Measurements from ENCODE around the gene STIM2. TPM values are rescaled to one million over a fixed set of nuclear protein-coding genes. Genes with fewer than 3 reads are reported as not detected.

STIM2 gene
- total RNA-seq, 4 donors from 2014 or later: 9.6 to 12.2 (median 10.1) TPM

DNA sequence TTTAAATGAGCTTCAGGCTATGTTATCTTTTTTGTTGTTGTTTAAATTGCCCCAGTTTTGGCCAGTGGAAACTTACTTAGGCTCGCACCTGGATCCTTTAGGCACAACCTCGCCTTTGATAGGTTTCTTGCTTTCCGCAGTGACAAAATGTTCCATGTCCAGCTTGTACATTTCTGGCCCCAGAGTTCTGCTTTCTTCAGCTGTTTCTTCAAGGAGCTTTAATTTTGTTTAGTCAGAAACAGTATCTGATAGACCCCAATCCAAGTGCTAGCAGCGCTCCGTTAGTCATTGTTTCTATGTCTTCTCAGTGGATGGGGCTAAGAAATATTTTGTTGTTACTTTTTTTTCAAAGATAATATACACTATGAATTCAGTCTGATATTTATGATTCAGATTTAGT lies 82.8 kb downstream of the STIM2 start:
- Histone ChIP-seq H3K36me3 (no peaks in the 10 kb centered on the region), H3K4me1 (no peaks in the 10 kb centered on the region), H3K4me3 (no peak overlapping the region), H3K27ac (replicated peaks in 1 of 4) (no peak overlapping the region), H3K27me3 (no peaks in the 10 kb centered on the region), H3K9me3 (no peaks in the 10 kb centered on the region)
- no peak for TF ChIP-seq EP300 (IDR thresholded peaks at IDR 0.05)
- TF ChIP-seq, protein P1, sequence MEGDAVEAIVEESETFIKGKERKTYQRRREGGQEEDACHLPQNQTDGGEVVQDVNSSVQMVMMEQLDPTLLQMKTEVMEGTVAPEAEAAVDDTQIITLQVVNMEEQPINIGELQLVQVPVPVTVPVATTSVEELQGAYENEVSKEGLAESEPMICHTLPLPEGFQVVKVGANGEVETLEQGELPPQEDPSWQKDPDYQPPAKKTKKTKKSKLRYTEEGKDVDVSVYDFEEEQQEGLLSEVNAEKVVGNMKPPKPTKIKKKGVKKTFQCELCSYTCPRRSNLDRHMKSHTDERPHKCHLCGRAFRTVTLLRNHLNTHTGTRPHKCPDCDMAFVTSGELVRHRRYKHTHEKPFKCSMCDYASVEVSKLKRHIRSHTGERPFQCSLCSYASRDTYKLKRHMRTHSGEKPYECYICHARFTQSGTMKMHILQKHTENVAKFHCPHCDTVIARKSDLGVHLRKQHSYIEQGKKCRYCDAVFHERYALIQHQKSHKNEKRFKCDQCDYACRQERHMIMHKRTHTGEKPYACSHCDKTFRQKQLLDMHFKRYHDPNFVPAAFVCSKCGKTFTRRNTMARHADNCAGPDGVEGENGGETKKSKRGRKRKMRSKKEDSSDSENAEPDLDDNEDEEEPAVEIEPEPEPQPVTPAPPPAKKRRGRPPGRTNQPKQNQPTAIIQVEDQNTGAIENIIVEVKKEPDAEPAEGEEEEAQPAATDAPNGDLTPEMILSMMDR (IDR thresholded peaks at IDR 0.05): no peak
- TF ChIP-seq POLR2A (IDR thresholded peaks at IDR 0.05; ENCODE audit: low read depth): no peak
- TF ChIP-seq POLR2AphosphoS5 (IDR thresholded peaks at IDR 0.05): no peak
- intact Hi-C loops (cut with DNase I): no loop called here
- DNase-seq (ENCODE audit: extremely low spot score): no peak
- 76% methylated on average over 5 of the region's 5 CpGs for WGBS

- Histone ChIP-seq H3K4me3 (no peak overlapping the region), H3K27ac (replicated peaks in 1 of 4) (no peak overlapping the region), H3K27me3 (no peaks in the 10 kb centered on the region), H3K4me1 (no peaks in the 10 kb centered on the region), H3K36me3 (no peaks in the 10 kb centered on the region), H3K9me3 (no peaks in the 10 kb centered on the region)
- intact Hi-C loops (cut with DNase I): no loop called here
- TF ChIP-seq POLR2A (IDR thresholded peaks at IDR 0.05; ENCODE audit: low read depth) (no peak), POLR2AphosphoS5 (IDR thresholded peaks at IDR 0.05) (no peak), EP300 (IDR thresholded peaks at IDR 0.05) (no peak)
- TF ChIP-seq, protein P1 (IDR thresholded peaks at IDR 0.05): no peak
- DNase-seq (ENCODE audit: extremely low spot score): no peak
- 94% methylated on average over 2 of the region's 2 CpGs for WGBS
Measured at GRCh38 chr4:26945794-26946193, 85.2 kb downstream of the STIM2 start.

GRCh38 chr4:26947318-26947717 lies 86.7 kb downstream of the STIM2 start:
- H3K36me3 ChIP-seq: no peaks in the 10 kb centered on the region
- H3K9me3 ChIP-seq: no peaks in the 10 kb centered on the region
- H3K4me3 ChIP-seq: no peak overlapping the region
- no peak for TF ChIP-seq EP300 (IDR thresholded peaks at IDR 0.05)
- TF ChIP-seq, protein P1 (IDR thresholded peaks at IDR 0.05): no peak
- TF ChIP-seq POLR2A (IDR thresholded peaks at IDR 0.05; ENCODE audit: low read depth): no peak
- no peak for TF ChIP-seq POLR2AphosphoS5 (IDR thresholded peaks at IDR 0.05)
- no peak for DNase-seq (ENCODE audit: extremely low spot score)
- H3K27me3 ChIP-seq: no peaks in the 10 kb centered on the region
- intact Hi-C loops (cut with DNase I): no loop called here
- WGBS: 87% methylated on average over 8 of the region's 8 CpGs
- H3K27ac ChIP-seq (replicated peaks in 1 of 4): no peak overlapping the region
- no peaks in the 10 kb centered on the region for H3K4me1 ChIP-seq

DNA sequence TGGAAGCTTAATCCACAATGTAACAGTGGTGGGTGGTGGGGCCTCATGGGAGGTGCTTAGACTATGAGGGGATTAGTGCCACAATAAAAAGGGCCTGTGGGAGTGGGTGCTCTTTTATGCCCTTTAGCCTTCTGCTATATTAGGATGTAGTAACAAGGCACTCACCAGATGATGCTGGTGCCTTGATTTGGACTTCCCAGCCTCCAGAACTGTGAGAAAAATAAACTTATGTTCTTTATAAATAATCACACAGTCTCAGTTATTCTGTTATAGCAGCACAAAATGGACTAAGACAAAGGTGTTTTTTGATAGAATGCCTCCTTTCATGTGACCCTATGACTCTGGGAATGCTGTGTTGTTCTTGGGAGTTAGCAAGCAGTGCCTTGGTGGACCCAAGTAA lies 89.8 kb downstream of the STIM2 start:
- TF ChIP-seq POLR2AphosphoS5 (IDR thresholded peaks at IDR 0.05) (no peak), POLR2A (IDR thresholded peaks at IDR 0.05; ENCODE audit: low read depth) (no peak)
- TF ChIP-seq, protein P1 (IDR thresholded peaks at IDR 0.05): no peak
- Histone ChIP-seq H3K27ac (replicated peaks in 1 of 4) (no peak overlapping the region), H3K36me3 (no peaks in the 10 kb centered on the region), H3K4me3 (no peak overlapping the region), H3K27me3 (no peaks in the 10 kb centered on the region), H3K9me3 (no peaks in the 10 kb centered on the region), H3K4me1 (no peaks in the 10 kb centered on the region)
- DNase-seq (ENCODE audit: extremely low spot score): no peak
- intact Hi-C loops (cut with DNase I): no loop called here

GRCh38 chr4:26952891-26953290 lies 92.2 kb downstream of the STIM2 start:
- no peak overlapping the region for H3K27ac ChIP-seq (replicated peaks in 1 of 4)
- WGBS: 100% methylated on average over 2 of the region's 2 CpGs
- H3K4me3 ChIP-seq: no peak overlapping the region
- H3K4me1 ChIP-seq: no peaks in the 10 kb centered on the region
- no peak for TF ChIP-seq POLR2AphosphoS5 (IDR thresholded peaks at IDR 0.05)
- TF ChIP-seq, protein P1 (IDR thresholded peaks at IDR 0.05): no peak
- no peak for TF ChIP-seq EP300 (IDR thresholded peaks at IDR 0.05)
- no peak for TF ChIP-seq POLR2A (IDR thresholded peaks at IDR 0.05; ENCODE audit: low read depth)
- no peaks in the 10 kb centered on the region for H3K27me3 ChIP-seq
- H3K9me3 ChIP-seq: no peaks in the 10 kb centered on the region
- H3K36me3 ChIP-seq: no peaks in the 10 kb centered on the region
- intact Hi-C loops (cut with DNase I): no loop called here
- DNase-seq (ENCODE audit: extremely low spot score): no peak

All from esophagus muscularis mucosa (tissue), 4 donors.